Bronchial epithelial cell (primary cell): Measurements from ENCODE around the gene PRR35. TPM values are rescaled to one million over a fixed set of nuclear protein-coding genes. Genes with fewer than 3 reads are reported as not detected.

ENCODE experiments used
- DNase-seq: peaks from one replicate; pipeline ENCODE4 v3.0.0-alpha.2; 2010; ENCODE audit warnings: low read depth
- FAIRE-seq: peaks from 2 replicates; lab custom pipeline; 2011; peaks lifted over from hg19 to GRCh38; lab: Jason Lieb, UNC
- H3K27me3 ChIP-seq: 2 replicates; pipeline ENCODE4 v1.5.1; 2011; ENCODE audit warnings: low read length; ENCODE audit not compliant: control insufficient read depth, insufficient read depth
- H3K36me3 ChIP-seq: 2 replicates; pipeline ENCODE4 v1.5.1; 2011; ENCODE audit warnings: low read length; ENCODE audit not compliant: control insufficient read depth, insufficient read depth
- H3K4me3 ChIP-seq: 2 replicates; pipeline ENCODE4 v1.5.1; 2011; ENCODE audit warnings: mild to moderate bottlenecking, low read depth, low read length, control low read depth
- CTCF ChIP-seq: IDR thresholded peaks from 2 replicates; pipeline ENCODE4 v1.5.1; 2011; ENCODE audit warnings: mild to moderate bottlenecking, moderate library complexity, low read length, control low read depth, inconsistent platforms; ENCODE audit not compliant: insufficient read depth, severe bottlenecking
- total RNA-seq: library from RNA; depleted of rRNA; stranded (reverse); fragments of >200 nt; gene quantifications from 2 replicates; pipeline ENCODE4 v1.2.1, GENCODE V29; 2014

The PRR35 gene
- total RNA-seq, 1 donor from 2014 or later = not detected

GRCh38 chr16:554640-555365 lies 5.4 kb upstream of the PRR35 start:
- peaks cover 7% of the 10 kb centered on the region for H3K36me3 ChIP-seq
- DNase-seq = no peak
- H3K27me3 ChIP-seq = peaks cover 8% of the 10 kb centered on the region
- no peak for TF ChIP-seq CTCF
- H3K4me3 ChIP-seq = no peak overlapping the region
- no peak for FAIRE-seq

DNA sequence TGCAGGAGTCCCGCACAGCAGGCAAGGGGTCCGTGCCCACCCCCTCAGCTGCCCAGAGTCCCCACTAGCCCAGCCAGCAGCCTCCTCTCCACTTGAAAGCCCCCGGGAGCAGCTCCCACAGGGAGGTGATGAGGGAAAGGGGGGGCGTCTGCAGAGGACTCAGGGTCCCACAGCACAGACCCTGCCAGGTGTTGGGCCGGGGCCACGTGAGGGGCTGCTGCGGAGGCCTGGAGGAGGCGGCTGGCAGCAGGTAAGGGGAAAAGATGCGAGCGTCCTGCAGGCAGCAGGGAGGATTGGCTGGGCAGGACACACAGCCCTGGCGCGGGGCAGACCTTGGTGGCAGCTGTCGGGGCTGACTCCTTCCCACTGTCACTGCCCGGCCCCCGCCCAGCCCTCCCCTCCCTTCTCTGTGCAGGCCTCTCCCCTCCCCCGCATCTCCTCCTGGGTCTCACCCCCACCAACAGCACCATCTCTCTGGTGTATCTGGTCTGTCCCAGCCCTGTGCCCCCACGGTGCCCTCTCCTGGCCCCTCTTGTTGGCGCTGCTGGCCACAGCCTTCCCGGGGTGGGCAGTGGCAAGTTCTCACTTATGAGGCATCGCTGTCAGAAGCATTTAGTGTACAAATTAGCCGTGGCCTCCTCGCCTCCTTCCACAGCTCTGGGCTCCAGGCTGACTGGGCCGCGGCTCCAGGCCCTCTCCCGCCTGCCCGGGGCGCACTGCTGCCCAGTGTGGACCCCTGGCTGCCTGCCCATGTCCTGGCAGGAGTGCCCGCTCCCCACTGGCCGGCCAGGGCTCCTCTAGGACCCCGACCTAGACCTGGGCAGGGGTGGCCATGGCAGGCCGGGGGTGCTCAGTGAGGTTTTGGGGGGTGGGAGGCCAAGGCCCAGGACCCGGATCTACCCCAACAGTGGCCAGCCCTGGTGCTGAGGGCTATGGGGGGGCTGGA lies 4.4 kb upstream of the PRR35 start:
- DNase-seq = no peak
- Histone ChIP-seq H3K36me3 (peaks cover 7% of the 10 kb centered on the region), H3K4me3 (no peak overlapping the region), H3K27me3 (peaks cover 8% of the 10 kb centered on the region)
- no peak for TF ChIP-seq CTCF
- FAIRE-seq = no peak

DNA sequence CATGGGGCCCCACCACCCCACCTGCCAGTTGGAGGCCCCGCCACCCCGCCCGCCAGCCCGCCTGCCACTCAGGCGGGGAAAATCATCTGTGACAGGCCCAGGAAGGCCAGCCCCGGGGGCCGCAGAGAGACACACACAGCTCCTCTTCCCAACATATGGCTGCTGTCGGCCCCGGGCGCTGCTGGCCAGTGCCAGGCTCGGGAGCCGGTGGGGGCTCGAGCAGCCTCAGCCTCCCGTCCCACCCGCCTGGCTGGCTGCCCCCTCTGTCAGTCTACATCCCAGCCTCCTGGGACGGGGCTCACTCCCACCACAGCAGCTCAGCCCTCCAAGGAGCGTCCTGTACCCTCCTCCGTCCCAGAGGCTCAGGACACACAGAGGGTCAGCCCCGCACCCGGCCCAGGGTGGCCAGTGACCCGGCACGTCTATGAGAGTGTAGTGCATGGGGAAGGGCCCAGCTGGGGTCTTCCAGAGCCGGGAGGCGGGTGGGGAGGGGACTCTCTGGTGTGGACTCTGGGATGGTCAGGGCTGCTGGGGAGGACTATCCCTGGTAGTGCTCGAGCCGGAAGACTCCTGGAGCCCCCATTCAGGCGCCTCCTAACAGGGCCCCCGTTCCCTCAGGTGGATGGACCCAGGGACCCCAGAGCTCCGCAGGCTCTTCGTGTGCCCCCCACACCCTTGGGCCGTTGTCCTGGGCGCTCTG lies 3.6 kb upstream of the PRR35 start:
- FAIRE-seq (no peak), DNase-seq (no peak)
- peaks cover 14% of the 10 kb centered on the region for H3K27me3 ChIP-seq
- H3K4me3 ChIP-seq = no peak overlapping the region
- H3K36me3 ChIP-seq = peaks cover 5% of the 10 kb centered on the region
- TF ChIP-seq CTCF = no peak

GRCh38 chr16:557463-558297 lies 2.5 kb upstream of the PRR35 start:
- FAIRE-seq (no peak), DNase-seq (no peak)
- H3K27me3 ChIP-seq = peaks cover 17% of the 10 kb centered on the region
- peaks cover 2% of the 10 kb centered on the region for H3K36me3 ChIP-seq
- no peak overlapping the region for H3K4me3 ChIP-seq
- TF ChIP-seq CTCF = no peak
